HG02798 (cell line): ENCODE data around the gene ARHGAP26.

Experiments used
- ATAC-seq: cut with Tn5 transposase; IDR thresholded peaks from one replicate; pipeline ENCODE4 v1.9.1; 2021; ENCODE audit warnings: mild to moderate bottlenecking; ENCODE audit not compliant: unreplicated experiment, poor library complexity

The ARHGAP26 gene

GRCh38 chr5:142825378-142826089, 55.4 kb downstream of the ARHGAP26 start:
- ATAC-seq, result no peak

- no peak for ATAC-seq
These were observed 55.9 kb downstream of the ARHGAP26 start for GRCh38 chr5:142826093-142826492.

- peak; percentile 37 for ATAC-seq
These were observed 56.7 kb downstream of the ARHGAP26 start for GRCh38 chr5:142826741-142827492.

GRCh38 chr5:142827934-142828576, 57.9 kb downstream of the ARHGAP26 start:
- no peak for ATAC-seq

GRCh38 chr5:142828797-142829535, 58.8 kb downstream of the ARHGAP26 start:
- ATAC-seq, result no peak

GRCh38 chr5:142829801-142830220, 59.6 kb downstream of the ARHGAP26 start:
- no peak for ATAC-seq

GRCh38 chr5:142830241-142831008, 60.2 kb downstream of the ARHGAP26 start:
- ATAC-seq, result no peak

GRCh38 chr5:142831009-142831383, 60.8 kb downstream of the ARHGAP26 start:
- no peak for ATAC-seq

- ATAC-seq, result no peak
These were observed 62.1 kb downstream of the ARHGAP26 start for GRCh38 chr5:142832263-142832662.

- no peak for ATAC-seq
These were observed 63.6 kb downstream of the ARHGAP26 start for GRCh38 chr5:142833517-142834449.

- ATAC-seq, result no peak
These were observed 64.3 kb downstream of the ARHGAP26 start for GRCh38 chr5:142834504-142834903.

GRCh38 chr5:142835540-142835939, 65.4 kb downstream of the ARHGAP26 start:
- ATAC-seq, result no peak

GRCh38 chr5:142836048-142836447, 65.9 kb downstream of the ARHGAP26 start:
- ATAC-seq, result no peak

GRCh38 chr5:142837081-142837725, 67.0 kb downstream of the ARHGAP26 start:
- no peak for ATAC-seq

- no peak for ATAC-seq
These were observed 68.7 kb downstream of the ARHGAP26 start for GRCh38 chr5:142838845-142839244.

- ATAC-seq, result no peak
These were observed 69.7 kb downstream of the ARHGAP26 start for GRCh38 chr5:142839711-142840346.

GRCh38 chr5:142840575-142840974, 70.4 kb downstream of the ARHGAP26 start:
- ATAC-seq, result no peak
